H1 (cell line): ENCODE results near the gene HNRNPAB. TPM values are rescaled to one million over a fixed set of nuclear protein-coding genes. Genes with fewer than 3 reads are reported as not detected.

ENCODE experiments used
- CTCF ChIA-PET: fragments of 300-600 bp; sonication (Branson Sonifier 250); formaldehyde crosslinking; loops from one replicate; lab custom pipeline; 2021; ENCODE audit not compliant: partially characterized antibody; lab: Charles Lee
- POLR2A ChIA-PET: fragments of 300-600 bp; sonication (Branson Sonifier 250); formaldehyde crosslinking; loops from one replicate; lab custom pipeline; 2021; ENCODE audit warnings: inconsistent platforms; ENCODE audit not compliant: partially characterized antibody; lab: Charles Lee
- DNase-seq, 2 experiments: peaks; one replicate each; pipeline versions ENCODE4 v3.0.0 to v3.0.0-alpha.2; 2010 to 2022; ENCODE audit warnings: low spot score in 2 of 2, low read depth in 1 of 2, mixed read lengths in 1 of 2
- FAIRE-seq: peaks from 2 replicates; lab custom pipeline; 2011; peaks lifted over from hg19 to GRCh38; lab: Jason Lieb, UNC
- H2AFZ ChIP-seq: 2 replicates; pipeline ENCODE4 v1.8.1; 2012; ENCODE audit warnings: low read length, inconsistent platforms
- H2AK5ac ChIP-seq: 2 replicates; pipeline ENCODE4 v1.6.1; 2013; ENCODE audit warnings: low read depth, low read length
- H2BK120ac ChIP-seq: replicated peaks from 2 replicates; pipeline ENCODE3; 2013; ENCODE audit warnings: low read depth, low read length, inconsistent platforms
- H2BK12ac ChIP-seq: 2 replicates; pipeline ENCODE4 v1.6.1; 2013; ENCODE audit warnings: low read depth, low read length
- H2BK15ac ChIP-seq: 2 replicates; pipeline ENCODE4 v1.6.1; 2013; ENCODE audit warnings: low read length
- H2BK20ac ChIP-seq: 2 replicates; pipeline ENCODE4 v1.6.1; 2013; ENCODE audit warnings: low read length
- H2BK5ac ChIP-seq: 2 replicates; pipeline ENCODE4 v1.6.1; 2013; ENCODE audit warnings: low read depth, low read length
- H3K14ac ChIP-seq: 2 replicates; pipeline ENCODE4 v1.6.1; 2013; ENCODE audit warnings: inconsistent platforms; ENCODE audit not compliant: insufficient read length
- H3K18ac ChIP-seq: 2 replicates; pipeline ENCODE4 v1.6.1; 2013; ENCODE audit warnings: low read length; ENCODE audit errors: extremely low read depth
- H3K23ac ChIP-seq: 2 replicates; pipeline ENCODE4 v1.6.1; 2013; ENCODE audit warnings: inconsistent platforms; ENCODE audit not compliant: insufficient read length
- H3K23me2 ChIP-seq: 2 replicates; pipeline ENCODE4 v1.6.1; 2013; ENCODE audit warnings: low read depth, low read length
- H3K27ac ChIP-seq: 2 replicates; pipeline ENCODE4 v1.6.1; 2011; ENCODE audit warnings: low read depth, low read length, inconsistent platforms
- H3K27me3 ChIP-seq, 4 experiments: replicated peaks in 1 of 4; 1 replicate in 1 of 4; 2 replicates in 3 of 4; pipeline versions ENCODE4 v1.6.1 to v1.8.1; 2011 to 2013; ENCODE audit warnings: low read length in 3 of 4, mild to moderate bottlenecking in 3 of 4, inconsistent platforms in 2 of 4, mixed read lengths in 2 of 4, moderate library complexity in 1 of 4; ENCODE audit not compliant: control insufficient read depth in 3 of 4, insufficient read depth in 3 of 4; ENCODE audit errors: extremely low read depth in 1 of 4
- H3K36me3 ChIP-seq, 4 experiments: 2 replicates each; pipeline versions ENCODE4 v1.6.1 to v1.8.1; 2011 to 2013; ENCODE audit warnings: mild to moderate bottlenecking in 4 of 4, low read length in 3 of 4, moderate library complexity in 2 of 4, control low read depth in 1 of 4, inconsistent platforms in 1 of 4; ENCODE audit not compliant: insufficient read depth in 4 of 4, control insufficient read depth in 2 of 4
- H3K4ac ChIP-seq: replicated peaks from 2 replicates; pipeline ENCODE3; 2013; ENCODE audit warnings: low read length, low read depth, mixed read lengths, inconsistent platforms; ENCODE audit not compliant: insufficient read length
- H3K4me1 ChIP-seq, 4 experiments: replicated peaks in 1 of 4; 1 replicate in 1 of 4; 2 replicates in 3 of 4; pipeline versions ENCODE4 v1.6.1 to v1.8.1; 2011 to 2013; ENCODE audit warnings: low read length in 3 of 4, inconsistent platforms in 2 of 4, mixed read lengths in 1 of 4; ENCODE audit not compliant: insufficient read depth in 4 of 4, control insufficient read depth in 3 of 4
- H3K4me2 ChIP-seq, 2 experiments: 2 replicates each; pipeline versions ENCODE4 v1.6.1 to v1.8.1; 2011 to 2013; ENCODE audit warnings: low read depth in 2 of 2, low read length in 2 of 2, control low read depth in 1 of 2, inconsistent platforms in 1 of 2, mild to moderate bottlenecking in 1 of 2; ENCODE audit not compliant: insufficient read depth in 1 of 2
- H3K4me3 ChIP-seq, 4 experiments: fragments of 200-600, 300-600 bp in 1 of 4; sonication (generic), shearing (Covaris generic), sonication (Bioruptor Twin) in 1 of 4; 2 replicates each; pipeline versions ENCODE4 v1.5.1 to v1.8.1; 2011 to 2016; ENCODE audit warnings: low read length in 4 of 4, low read depth in 3 of 4, control low read depth in 2 of 4, inconsistent platforms in 2 of 4, mild to moderate bottlenecking in 2 of 4, mixed read lengths in 1 of 4, moderate library complexity in 1 of 4; ENCODE audit not compliant: insufficient read depth in 2 of 4; ENCODE audit errors: extremely low read depth in 1 of 4
- H3K56ac ChIP-seq: replicated peaks from 2 replicates; pipeline ENCODE3; 2013; ENCODE audit warnings: low read depth, mild to moderate bottlenecking, mixed read lengths, low read length, inconsistent platforms; ENCODE audit not compliant: insufficient read length
- H3K79me1 ChIP-seq: 2 replicates; pipeline ENCODE4 v1.6.1; 2013; ENCODE audit warnings: low read depth, low read length, control low read depth
- H3K79me2 ChIP-seq, 2 experiments: 2 replicates each; pipeline versions ENCODE4 v1.6.1 to v1.8.1; 2012 to 2013; ENCODE audit warnings: low read length in 2 of 2, mild to moderate bottlenecking in 2 of 2, inconsistent platforms in 1 of 2; ENCODE audit not compliant: insufficient read depth in 2 of 2, control insufficient read depth in 1 of 2
- H3K9ac ChIP-seq, 4 experiments: replicated peaks in 1 of 4; 1 replicate in 1 of 4; 2 replicates in 3 of 4; pipeline versions ENCODE4 v1.6.1 to v1.8.1; 2011 to 2013; ENCODE audit warnings: low read depth in 3 of 4, low read length in 3 of 4, control low read depth in 2 of 4, mild to moderate bottlenecking in 2 of 4, moderate library complexity in 2 of 4, inconsistent platforms in 1 of 4; ENCODE audit errors: extremely low read depth in 1 of 4
- H3K9me3 ChIP-seq, 2 experiments: 2 replicates each; pipeline versions ENCODE4 v1.6.1 to v1.8.1; 2012 to 2013; ENCODE audit warnings: mild to moderate bottlenecking in 2 of 2, moderate library complexity in 2 of 2, control low read depth in 1 of 2, inconsistent platforms in 1 of 2, low read depth in 1 of 2, low read length in 1 of 2, mixed read lengths in 1 of 2; ENCODE audit not compliant: insufficient read depth in 2 of 2
- H4K20me1 ChIP-seq, 2 experiments: replicated peaks in 1 of 2; 2 replicates each; pipeline versions ENCODE3 to v1.8.1; 2011 to 2013; ENCODE audit warnings: inconsistent platforms in 2 of 2, low read length in 2 of 2, mild to moderate bottlenecking in 1 of 2; ENCODE audit not compliant: insufficient read depth in 2 of 2, control insufficient read depth in 1 of 2
- H4K5ac ChIP-seq: 2 replicates; pipeline ENCODE4 v1.6.1; 2013; ENCODE audit warnings: low read length, low read depth, mixed read lengths, inconsistent platforms; ENCODE audit not compliant: insufficient read length
- H4K8ac ChIP-seq: 2 replicates; pipeline ENCODE4 v1.8.0; 2013; ENCODE audit warnings: mild to moderate bottlenecking, moderate library complexity, low read length, inconsistent platforms; ENCODE audit not compliant: insufficient read depth; ENCODE audit errors: extremely low read depth
- H4K91ac ChIP-seq: replicated peaks from 2 replicates; pipeline ENCODE3; 2013; ENCODE audit warnings: low read length, mixed read lengths, inconsistent platforms; ENCODE audit not compliant: insufficient read length
- CBX8 ChIP-seq: fragments of 300-800, 300-1000 bp; sonication (generic); IDR thresholded peaks from 2 replicates; pipeline ENCODE4 v1.7.1; 2016; ENCODE audit warnings: low read depth, low read length, borderline replicate concordance
- HDAC6 ChIP-seq: IDR thresholded peaks from one replicate; pipeline ENCODE4 v1.7.1; 2012; ENCODE audit warnings: low read depth, mild to moderate bottlenecking, inconsistent platforms, low read length, moderate library complexity
- JUND ChIP-seq: IDR thresholded peaks from 2 replicates; pipeline ENCODE4 v1.6.1; 2011; ENCODE audit warnings: mild to moderate bottlenecking, improper control_type of control experiment, low read length
- SP1 ChIP-seq: IDR thresholded peaks from 2 replicates; pipeline ENCODE4 v1.6.1; 2011; ENCODE audit warnings: low read depth, low read length
- SP4 ChIP-seq: IDR thresholded peaks from 2 replicates; pipeline ENCODE4 v1.6.1; 2012; ENCODE audit warnings: low read length, inconsistent platforms
- SUZ12 ChIP-seq: fragments of 200-600 bp; sonication (generic); IDR thresholded peaks from 2 replicates; pipeline ENCODE4 v1.6.1; 2012; ENCODE audit warnings: mild to moderate bottlenecking, inconsistent platforms, low read length, moderate library complexity, mixed read lengths
- TAF1 ChIP-seq: IDR thresholded peaks from 2 replicates; pipeline ENCODE4 v1.6.1; 2011; ENCODE audit warnings: mild to moderate bottlenecking, low read depth, low read length
- YY1 ChIP-seq: IDR thresholded peaks from 2 replicates; pipeline ENCODE4 v1.6.1; 2011; ENCODE audit warnings: low read depth, mild to moderate bottlenecking, low read length
- ZNF274 ChIP-seq: IDR thresholded peaks from 2 replicates; pipeline ENCODE4 v1.7.0; 2012; ENCODE audit warnings: low read length, borderline replicate concordance; ENCODE audit errors: extremely low read depth
- WGBS, 2 experiments: shearing (Covaris generic) in 1 of 2; methylation state at CpG; one replicate each; pipeline versions ENCODE4 v1.1.6 to v1.1.7; 2013 to 2015; ENCODE audit warnings: low lambda C conversion rate in 2 of 2, mixed read lengths in 2 of 2, inconsistent platforms in 1 of 2, low coverage in 1 of 2, missing lambda C conversion rate in 1 of 2; ENCODE audit not compliant: insufficient replicate concordance in 2 of 2, insufficient coverage in 1 of 2, insufficient read length in 1 of 2; ENCODE audit errors: extremely low coverage in 1 of 2, missing lambda C conversion rate in 1 of 2; 5-methylcytosine and 5-hydroxymethylcytosine counted together
- polyA plus RNA-seq, 7 experiments: library from polyadenylated mRNA; depleted of rRNA in 3 of 7; stranded (reverse) in 5 of 7; unstranded in 2 of 7; fragments of >200 nt in 5 of 7; fragments of 200-250 nt in 2 of 7; gene quantifications; 1 replicate in 5 of 7; 2 replicates in 1 of 7; 4 replicates in 1 of 7; pipeline versions ENCODE4 v1.2.1 to v1.2.3, GENCODE V29; 2011 to 2013; ENCODE audit warnings: missing spikeins in 2 of 7, mixed read lengths in 2 of 7
- total RNA-seq: library from RNA; stranded (reverse); fragmentation: NEBNext Ultra II Directional; extraction: Animal tissue kit (Norgen Biotek cat#: 25700); gene quantifications from 2 replicates; pipeline ENCODE4 v1.2.1, GENCODE V29; 2021
- TF ChIP-seq, protein P1 (sequence below): IDR thresholded peaks from 2 replicates; pipeline ENCODE4 v1.6.1; 2012; ENCODE audit warnings: inconsistent platforms
- TF ChIP-seq, protein P2 (sequence below): IDR thresholded peaks from 2 replicates; pipeline ENCODE4 v1.6.1; 2011; ENCODE audit warnings: low read length, improper control_type of control experiment

HNRNPAB gene
- total and polyA plus RNA-seq, 2 of the 8 experiments (the other 6 are each of a cell fraction or from before 2014, with no cell fraction given): 373 to 563 TPM

DNA sequence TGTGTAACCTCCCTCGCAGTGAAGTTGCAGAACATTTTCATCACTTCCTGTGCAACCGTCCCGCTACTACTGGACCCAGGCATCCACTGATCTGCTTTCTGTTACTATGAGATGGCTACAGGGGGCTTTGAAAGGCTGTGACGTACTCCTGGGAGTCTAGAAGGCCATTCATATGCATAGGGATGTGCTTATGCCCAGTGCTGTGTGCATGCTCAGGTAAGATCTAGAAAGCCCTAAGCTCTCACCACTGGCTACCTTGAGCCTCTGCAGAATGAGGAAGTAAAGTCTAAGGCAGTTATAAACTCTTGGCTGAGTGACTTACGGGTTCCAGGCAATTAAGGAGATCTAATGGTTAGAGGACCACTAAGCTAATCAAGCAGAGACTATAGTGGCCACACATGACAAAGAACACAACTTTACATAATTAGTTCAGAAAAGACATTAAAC lies 11.8 kb downstream of the HNRNPAB start:
- Histone ChIP-seq H3K56ac (no peak overlapping the region), H2AK5ac (no peak overlapping the region), H4K5ac (no peak overlapping the region), H3K27ac (no peak overlapping the region), H2BK20ac (no peak overlapping the region), H2BK15ac (no peak overlapping the region), H3K4me2 (no peak overlapping the region), H3K9me3 (no peaks in the 10 kb centered on the region), H3K79me2 (no peaks in the 10 kb centered on the region), H3K23ac (no peak overlapping the region), H3K23me2 (no peaks in the 10 kb centered on the region), H3K4ac (no peak overlapping the region), H4K20me1 (peaks cover 16 to 24% of the 10 kb centered on the region in 2 experiments), H4K8ac (no peak overlapping the region), H2AFZ (no peak overlapping the region), H4K91ac (no peak overlapping the region), H3K4me3 (no peak overlapping the region), H2BK5ac (no peak overlapping the region), H3K18ac (no peak overlapping the region), H3K9ac (no peak overlapping the region; a peak in 1 of 7 replicates), H3K36me3 (peaks cover 10 to 75% (median 31%) of the 10 kb centered on the region in 4 experiments), H2BK12ac (no peak overlapping the region), H3K27me3 (no peaks in the 10 kb centered on the region), H2BK120ac (no peak overlapping the region), H3K4me1 (peaks cover 0 to 5% (median 1%) of the 10 kb centered on the region in 4 experiments; a peak in 2 of 7 replicates), H3K79me1 (0 out of 2 replicates have a peak, but pooled peaks cover 2% of the 10 kb centered on the region), H3K14ac (no peak overlapping the region)
- WGBS, 2 experiments: 87% methylated on average over 5 of the region's 5 CpGs; no CpG with 5 or more reads in 1 of the 2 experiments
- ChIA-PET POLR2A (interaction anchor here (0.8 to 31.3 kb wide), 8 partner anchors 9 to 85 kb away, joined by 3 to 985 read pairs (median 30); partner anchors contain the start of genes GMCL2, HNRNPAB, PHYKPL and RMND5B), CTCF (interaction anchor here (0.7 to 2.2 kb wide), 3 partner anchors 10 to 96 kb away, joined by 3 to 6 read pairs (median 3); no protein-coding TSS in a partner anchor)
- no peak for FAIRE-seq
- no peak for DNase-seq
- TF ChIP-seq, protein P1, sequence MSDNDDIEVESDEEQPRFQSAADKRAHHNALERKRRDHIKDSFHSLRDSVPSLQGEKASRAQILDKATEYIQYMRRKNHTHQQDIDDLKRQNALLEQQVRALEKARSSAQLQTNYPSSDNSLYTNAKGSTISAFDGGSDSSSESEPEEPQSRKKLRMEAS: no peak
- TF ChIP-seq SP1: no peak
- TF ChIP-seq SUZ12: no peak
- TF ChIP-seq YY1: no peak
- TF ChIP-seq ZNF274: no peak
- TF ChIP-seq HDAC6: no peak
- TF ChIP-seq, protein P2, sequence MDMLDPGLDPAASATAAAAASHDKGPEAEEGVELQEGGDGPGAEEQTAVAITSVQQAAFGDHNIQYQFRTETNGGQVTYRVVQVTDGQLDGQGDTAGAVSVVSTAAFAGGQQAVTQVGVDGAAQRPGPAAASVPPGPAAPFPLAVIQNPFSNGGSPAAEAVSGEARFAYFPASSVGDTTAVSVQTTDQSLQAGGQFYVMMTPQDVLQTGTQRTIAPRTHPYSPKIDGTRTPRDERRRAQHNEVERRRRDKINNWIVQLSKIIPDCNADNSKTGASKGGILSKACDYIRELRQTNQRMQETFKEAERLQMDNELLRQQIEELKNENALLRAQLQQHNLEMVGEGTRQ: no peak
- no peak for TF ChIP-seq SP4
- no peak for TF ChIP-seq CBX8
- no peak for TF ChIP-seq TAF1
- no peak for TF ChIP-seq JUND
